Lung (tissue), 12 donors: ENCODE data around the gene SFXN5. TPM values are rescaled to one million over a fixed set of nuclear protein-coding genes. Genes with fewer than 3 reads are reported as not detected.

Experiments used
- ATAC-seq: fragments of 200-7000 bp; cut with Tn5 transposase; one replicate; pipeline ENCODE4 v1.9.1; 2020; ENCODE audit warnings: moderate number of reproducible peaks; ENCODE audit not compliant: insufficient read depth, low FRiP score
- DNase-seq, 3 donors: peaks; one replicate each; pipeline ENCODE4 v3.0.0-alpha.2; 2013 to 2017
- H3K27ac ChIP-seq, 2 donors: one replicate each; pipeline ENCODE4 v1.5.1; 2013; ENCODE audit warnings: mild to moderate bottlenecking in 2 of 2, moderate library complexity in 2 of 2, control low read depth in 1 of 2, inconsistent platforms in 1 of 2, low read depth in 1 of 2, low read length in 1 of 2
- H3K27me3 ChIP-seq, 3 donors: one replicate each; pipeline ENCODE4 v1.5.1; 2013; ENCODE audit warnings: low read length in 2 of 3; ENCODE audit not compliant: control insufficient read depth in 3 of 3, insufficient read depth in 3 of 3
- H3K36me3 ChIP-seq, 4 donors: one replicate each; pipeline ENCODE4 v1.5.1; 2013; ENCODE audit warnings: low read length in 4 of 4, mild to moderate bottlenecking in 1 of 4, moderate library complexity in 1 of 4; ENCODE audit not compliant: control insufficient read depth in 4 of 4, insufficient read depth in 4 of 4
- H3K4me1 ChIP-seq, 5 donors: one replicate each; pipeline ENCODE4 v1.5.1; 2013; ENCODE audit warnings: low read length in 5 of 5, mild to moderate bottlenecking in 2 of 5, moderate library complexity in 1 of 5; ENCODE audit not compliant: control insufficient read depth in 5 of 5, insufficient read depth in 5 of 5
- H3K4me3 ChIP-seq: one replicate; pipeline ENCODE4 v1.5.1; 2013; ENCODE audit warnings: mild to moderate bottlenecking, control low read depth, moderate library complexity
- H3K9ac ChIP-seq, 2 donors: one replicate each; pipeline ENCODE4 v1.5.1; 2013; ENCODE audit warnings: low read length in 2 of 2, control low read depth in 1 of 2; ENCODE audit not compliant: insufficient read depth in 1 of 2
- H3K9me3 ChIP-seq, 4 donors: one replicate each; pipeline ENCODE4 v1.5.1; 2013; ENCODE audit warnings: low read length in 3 of 4, mild to moderate bottlenecking in 1 of 4, moderate library complexity in 1 of 4; ENCODE audit not compliant: control insufficient read depth in 4 of 4, insufficient read depth in 3 of 4
- WGBS, 2 donors: extraction: QIAGEN DNeasy Blood & Tissue Kit; methylation state at CpG; one replicate each; pipeline ENCODE4 v1.1.7; 2013; 5-methylcytosine and 5-hydroxymethylcytosine counted together
- polyA plus RNA-seq, 2 donors: library from polyadenylated mRNA; stranded (reverse); fragments of 200-250 nt; gene quantifications; one replicate each; pipeline ENCODE4 v1.2.1, GENCODE V29; 2013
- total RNA-seq, 2 donors: library from RNA; depleted of rRNA in 1 of 2; stranded (reverse); fragments of >200 nt in 1 of 2; gene quantifications; one replicate each; pipeline ENCODE4 v1.2.1, GENCODE V29; 2014 to 2021
- TF ChIP-seq, protein P1 (sequence below): IDR thresholded peaks from 2 replicates; pipeline ENCODE4 v1.5.1; 2012; ENCODE audit warnings: mild to moderate bottlenecking; ENCODE audit errors: control extremely low read depth, extremely low read depth
- donor health status: control.
- donor health status: control.
- donor health status: Bipolar disorder and iron deficiency.
- donor health status: healthy.
- donor health status: DM: yes; HTN: yes; CAD: no.

The SFXN5 gene
- total and polyA plus RNA-seq, 4 donors: 8.3 to 15.6 (median 9.6) TPM

DNA sequence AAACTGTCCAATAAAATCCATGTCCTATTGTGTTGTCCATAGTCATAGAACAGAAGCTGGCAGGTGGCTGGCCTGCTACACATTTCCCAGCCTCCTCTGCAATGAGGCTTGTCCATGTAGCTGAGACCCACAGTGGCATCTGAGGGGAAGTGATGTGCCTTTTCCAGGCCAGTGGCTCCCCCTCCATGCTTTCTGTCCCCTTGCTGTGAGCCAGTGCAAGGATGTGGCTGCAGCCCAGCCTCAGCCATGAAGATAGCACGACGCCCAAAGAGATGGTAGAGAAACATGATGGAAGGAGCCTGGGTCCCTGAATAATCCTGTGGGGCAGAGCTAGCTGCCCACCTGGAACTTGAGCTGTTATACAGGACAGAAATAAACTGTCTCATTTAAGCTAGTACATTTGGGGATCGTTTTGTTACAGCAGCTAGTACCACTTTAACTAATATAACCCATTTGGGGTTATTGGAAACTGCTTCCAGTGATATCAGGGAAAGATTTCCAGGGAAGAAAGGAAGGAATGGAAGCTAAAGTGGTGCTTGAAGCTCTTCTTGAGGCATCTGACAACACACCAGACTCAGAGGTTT is 40.3 kb downstream of the SFXN5 start:
- Histone ChIP-seq H3K27ac (no peak overlapping the region), H3K36me3 (no peaks in the 10 kb centered on the region), H3K9me3 (peaks cover 0 to 2% (median 0%) of the 10 kb centered on the region in 4 donors), H3K9ac (no peak overlapping the region), H3K27me3 (no peaks in the 10 kb centered on the region), H3K4me3 (no peak overlapping the region), H3K4me1 (no peaks in the 10 kb centered on the region)
- ATAC-seq: no peak
- TF ChIP-seq, protein P1, sequence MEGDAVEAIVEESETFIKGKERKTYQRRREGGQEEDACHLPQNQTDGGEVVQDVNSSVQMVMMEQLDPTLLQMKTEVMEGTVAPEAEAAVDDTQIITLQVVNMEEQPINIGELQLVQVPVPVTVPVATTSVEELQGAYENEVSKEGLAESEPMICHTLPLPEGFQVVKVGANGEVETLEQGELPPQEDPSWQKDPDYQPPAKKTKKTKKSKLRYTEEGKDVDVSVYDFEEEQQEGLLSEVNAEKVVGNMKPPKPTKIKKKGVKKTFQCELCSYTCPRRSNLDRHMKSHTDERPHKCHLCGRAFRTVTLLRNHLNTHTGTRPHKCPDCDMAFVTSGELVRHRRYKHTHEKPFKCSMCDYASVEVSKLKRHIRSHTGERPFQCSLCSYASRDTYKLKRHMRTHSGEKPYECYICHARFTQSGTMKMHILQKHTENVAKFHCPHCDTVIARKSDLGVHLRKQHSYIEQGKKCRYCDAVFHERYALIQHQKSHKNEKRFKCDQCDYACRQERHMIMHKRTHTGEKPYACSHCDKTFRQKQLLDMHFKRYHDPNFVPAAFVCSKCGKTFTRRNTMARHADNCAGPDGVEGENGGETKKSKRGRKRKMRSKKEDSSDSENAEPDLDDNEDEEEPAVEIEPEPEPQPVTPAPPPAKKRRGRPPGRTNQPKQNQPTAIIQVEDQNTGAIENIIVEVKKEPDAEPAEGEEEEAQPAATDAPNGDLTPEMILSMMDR: no peak
- DNase-seq: no peak
- WGBS, 2 donors: 95 to 100% methylated on average over 3 of the region's 3 CpGs

DNA sequence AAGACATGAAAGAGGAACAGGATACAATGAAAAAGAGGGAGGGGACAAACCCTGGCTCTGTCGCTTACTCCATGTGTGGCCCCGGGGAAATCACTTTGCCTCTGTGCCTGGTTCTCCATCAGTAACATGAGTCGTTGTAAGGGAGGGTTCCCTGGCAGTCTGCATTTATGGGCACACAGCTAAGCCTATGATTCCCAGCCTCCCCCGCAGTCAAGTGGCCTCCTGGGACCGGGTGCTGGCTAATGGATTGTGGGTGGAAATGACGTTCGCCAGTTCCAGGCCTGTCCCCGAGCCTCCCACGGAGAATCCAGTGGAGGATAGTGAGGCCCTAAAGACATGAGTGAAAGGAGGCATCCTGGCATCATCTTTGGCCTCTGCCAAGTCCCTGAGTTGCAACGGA is 42.7 kb downstream of the SFXN5 start:
- ATAC-seq (no peak), DNase-seq (no peak)

GRCh38 chr2:73027340-73027739 is 44.2 kb downstream of the SFXN5 start:
- 50 to 88% methylated on average over 1 of the region's 1 CpG for WGBS, 2 donors
- Histone ChIP-seq H3K4me3 (no peak overlapping the region), H3K9ac (no peak overlapping the region), H3K27me3 (no peaks in the 10 kb centered on the region), H3K4me1 (no peaks in the 10 kb centered on the region), H3K27ac (no peak overlapping the region), H3K36me3 (peaks cover 0 to 3% (median under 1%) of the 10 kb centered on the region in 4 donors), H3K9me3 (peaks cover 0 to 2% (median 0%) of the 10 kb centered on the region in 4 donors)
- no peak for ATAC-seq
- DNase-seq: no peak
- TF ChIP-seq, protein P1: no peak

More for the DNA sequence above, 42.7 kb downstream of the SFXN5 start:
- Histone ChIP-seq H3K27ac (no peak overlapping the region), H3K4me1 (no peaks in the 10 kb centered on the region), H3K9ac (no peak overlapping the region), H3K36me3 (no peaks in the 10 kb centered on the region), H3K27me3 (no peaks in the 10 kb centered on the region), H3K9me3 (peaks cover 0 to 2% (median 0%) of the 10 kb centered on the region in 4 donors), H3K4me3 (no peak overlapping the region)
- WGBS, 2 donors: 81 to 86% methylated on average over 10 of the region's 10 CpGs
- TF ChIP-seq, protein P1: no peak

DNA sequence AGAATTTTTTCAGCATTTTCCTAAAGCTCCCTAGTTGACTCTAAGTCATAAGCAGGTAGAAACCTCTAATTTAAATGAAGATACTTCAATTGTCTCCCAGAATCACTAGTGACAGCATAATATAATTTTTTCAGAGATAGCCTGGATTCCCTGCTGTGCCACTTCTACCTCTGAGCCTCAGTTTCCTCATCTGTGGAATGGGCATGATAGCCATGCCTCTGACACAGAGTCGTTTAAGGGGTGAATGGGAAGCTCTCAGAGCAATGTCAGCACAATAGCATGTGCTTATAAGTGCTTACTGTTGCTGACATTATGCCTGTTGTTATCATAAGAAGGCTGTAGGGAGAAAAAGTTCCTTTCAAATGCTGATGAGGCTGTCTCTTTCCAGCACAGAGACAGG is 48.0 kb downstream of the SFXN5 start:
- ATAC-seq: no peak
- TF ChIP-seq, protein P1: no peak
- H3K9ac ChIP-seq: no peak overlapping the region
- H3K4me1 ChIP-seq: peaks cover 0 to 1% (median 0%) of the 10 kb centered on the region in 5 donors
- no peak for DNase-seq
- H3K4me3 ChIP-seq: no peak overlapping the region
- 89 to 94% methylated on average over 1 of the region's 1 CpG for WGBS, 2 donors
- H3K9me3 ChIP-seq: no peaks in the 10 kb centered on the region
- no peak overlapping the region for H3K27ac ChIP-seq
- H3K27me3 ChIP-seq: no peaks in the 10 kb centered on the region
- peaks cover 0 to 7% (median 2%) of the 10 kb centered on the region in 4 donors for H3K36me3 ChIP-seq
